Stimulated activated CD4-positive, alpha-beta T cell treated with anti-CD3 and anti-CD28 coated beads, Interleukin-15, amount 100 ng/mL, for 48 hours (primary cell): ENCODE measurements around the gene FADS2.
"Not testable (repeated sequence)": the region's sequence is repeated elsewhere in the genome, so short reads cannot be mapped to it uniquely, and the experiment has no call there.

ENCODE experiments used
- DNase-seq, 2 donors: peaks; one replicate each; pipeline ENCODE4 v3.0.0-alpha.2; 2020; ENCODE audit warnings: low read depth in 2 of 2

Gene FADS2

DNA sequence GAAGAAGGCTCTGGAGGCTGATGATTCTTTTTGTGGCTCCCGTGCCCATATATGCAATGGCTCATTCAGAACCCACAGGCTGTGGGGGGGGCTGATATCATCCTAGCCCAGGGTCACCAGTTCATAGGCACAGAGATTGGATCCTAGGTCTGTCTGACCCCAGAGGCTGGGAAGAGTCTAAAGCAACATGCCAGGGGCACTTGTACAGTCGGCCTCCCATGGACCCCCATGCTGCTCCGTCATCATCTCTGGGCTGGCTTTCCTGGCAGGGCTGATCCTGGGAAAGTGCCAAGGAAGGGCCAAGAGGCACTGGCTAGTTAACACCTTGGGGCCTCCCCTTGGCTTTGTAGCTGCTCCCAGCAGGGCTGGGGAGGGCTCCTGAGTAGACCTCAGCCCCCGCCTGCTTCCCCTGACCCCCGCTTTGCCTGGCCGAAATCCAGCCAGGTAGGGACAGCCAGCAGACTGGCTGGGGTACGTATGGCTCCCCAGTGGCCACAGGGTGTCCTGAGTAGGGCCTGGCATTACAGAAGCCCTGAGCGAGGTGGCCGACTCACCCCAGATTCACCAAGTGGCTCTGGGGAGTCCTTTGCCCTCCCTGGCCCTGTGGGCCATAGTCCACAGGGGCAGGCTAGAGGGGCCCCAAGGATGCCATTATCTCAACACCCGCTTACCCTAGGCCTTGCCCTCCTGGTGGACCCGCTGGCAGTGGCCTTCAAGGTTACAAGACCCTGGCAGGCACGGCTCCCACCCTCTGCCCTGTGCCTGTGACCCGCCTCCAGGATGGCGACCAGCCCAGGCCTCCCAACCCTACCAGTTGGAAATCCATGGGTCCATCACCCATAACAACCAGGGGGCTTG lies 40.7 kb downstream of the FADS2 start:
- no peak for DNase-seq

GRCh38 chr11:61869429-61869707 lies 41.3 kb downstream of the FADS2 start:
- no peak for DNase-seq

- DNase-seq = no peak
Measured at GRCh38 chr11:61869708-61870451, 41.8 kb downstream of the FADS2 start.

GRCh38 chr11:61870541-61871031 lies 42.5 kb downstream of the FADS2 start:
- no peak for DNase-seq

DNA sequence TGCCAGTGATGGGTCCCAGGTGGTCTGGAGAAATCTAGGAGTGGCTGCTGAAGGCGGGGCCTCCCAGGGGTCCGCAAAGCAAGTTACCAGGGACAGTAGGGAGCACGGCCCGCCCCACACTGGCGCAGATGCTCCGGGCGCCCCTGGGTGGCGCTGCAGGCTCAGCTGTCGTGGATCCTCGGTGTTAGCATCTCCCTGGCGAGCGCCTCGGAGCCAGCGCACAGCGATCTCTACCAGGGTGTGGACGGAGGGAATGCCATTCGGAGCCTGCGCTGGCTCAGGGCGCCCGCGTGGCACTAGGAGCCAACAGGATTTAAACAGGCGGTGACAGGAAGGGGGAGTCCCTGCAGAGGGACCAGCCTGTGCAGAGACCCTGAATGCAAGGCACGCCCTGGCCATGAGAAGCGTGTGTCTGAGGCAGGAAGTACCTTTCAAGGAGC lies 43.1 kb downstream of the FADS2 start:
- DNase-seq = peak; percentile 60 to 62

GRCh38 chr11:61872935-61873565 lies 45.0 kb downstream of the FADS2 start:
- DNase-seq = no peak

- DNase-seq = no peak
Measured at GRCh38 chr11:61873588-61874376, 45.7 kb downstream of the FADS2 start.

DNA sequence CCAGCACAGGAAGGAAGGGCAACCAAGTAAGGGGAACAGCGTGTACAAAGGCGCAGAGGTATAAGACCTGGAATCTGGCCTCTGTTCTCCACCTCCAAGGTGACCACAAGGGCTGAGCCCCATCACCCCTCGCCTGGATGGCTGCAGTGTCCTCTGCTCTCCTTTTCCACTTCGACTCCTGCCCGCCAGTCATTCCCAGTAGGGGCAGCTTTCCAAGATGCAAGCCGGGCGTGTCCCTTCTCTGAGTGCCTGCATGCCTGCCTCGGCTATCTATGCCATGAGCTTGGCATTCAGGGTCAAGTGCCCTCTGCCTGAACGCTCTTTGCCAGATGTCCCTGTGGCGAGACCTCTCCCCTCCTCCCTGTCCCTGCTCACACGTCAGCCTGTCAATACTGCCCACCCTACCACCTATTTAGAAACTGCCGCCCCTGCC lies 46.3 kb downstream of the FADS2 start:
- no peak for DNase-seq

DNA sequence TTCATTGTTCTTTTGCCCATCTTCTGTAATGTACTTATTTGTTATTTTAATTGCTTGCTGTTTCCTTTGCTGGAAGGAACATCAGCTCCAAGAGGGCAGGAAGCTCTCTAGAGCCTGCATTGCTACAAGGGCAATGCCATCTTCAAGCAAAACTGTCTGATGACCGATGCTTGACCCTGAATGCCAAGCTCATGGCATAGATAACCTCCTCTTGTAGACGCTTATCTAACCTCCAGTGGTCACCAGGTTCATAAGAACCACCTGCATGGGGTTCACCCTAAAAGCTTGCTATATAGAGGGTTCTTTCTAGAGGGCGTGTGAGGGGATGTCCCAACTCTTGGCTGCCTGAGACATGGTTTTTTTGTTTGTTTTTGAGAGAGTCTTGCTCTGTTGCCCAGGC lies 46.8 kb downstream of the FADS2 start:
- DNase-seq = no peak

- DNase-seq = no peak
Measured at GRCh38 chr11:61875698-61876097, 47.6 kb downstream of the FADS2 start.

- no peak for DNase-seq
Measured at GRCh38 chr11:61879152-61879551, 51.1 kb downstream of the FADS2 start.

DNA sequence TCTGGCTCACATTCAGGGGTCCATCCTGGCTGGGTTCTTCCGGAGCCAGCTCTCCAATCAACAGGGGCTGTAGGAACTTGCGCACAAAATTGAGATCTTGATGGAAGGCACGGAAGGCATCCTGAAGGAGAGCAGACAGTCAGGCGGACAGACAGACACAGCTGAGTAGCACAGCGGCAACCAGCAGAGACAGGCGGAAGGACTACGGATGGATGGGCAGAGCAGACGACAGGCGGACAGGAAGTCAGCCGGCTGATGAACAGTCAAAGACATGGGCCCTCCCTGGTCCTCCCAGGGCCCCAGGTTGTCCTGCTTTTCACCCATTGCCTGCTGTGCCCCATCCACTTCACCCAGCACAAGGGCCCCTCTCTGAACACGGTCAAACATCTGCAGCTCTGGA lies 51.9 kb downstream of the FADS2 start:
- DNase-seq = no peak

- no peak for DNase-seq
Measured at GRCh38 chr11:61880454-61880853, 52.4 kb downstream of the FADS2 start.

- DNase-seq = no peak
Measured at GRCh38 chr11:61881397-61881796, 53.3 kb downstream of the FADS2 start.

- DNase-seq = not testable (repeated sequence)
Measured at GRCh38 chr11:61882267-61882666, 54.2 kb downstream of the FADS2 start.

DNA sequence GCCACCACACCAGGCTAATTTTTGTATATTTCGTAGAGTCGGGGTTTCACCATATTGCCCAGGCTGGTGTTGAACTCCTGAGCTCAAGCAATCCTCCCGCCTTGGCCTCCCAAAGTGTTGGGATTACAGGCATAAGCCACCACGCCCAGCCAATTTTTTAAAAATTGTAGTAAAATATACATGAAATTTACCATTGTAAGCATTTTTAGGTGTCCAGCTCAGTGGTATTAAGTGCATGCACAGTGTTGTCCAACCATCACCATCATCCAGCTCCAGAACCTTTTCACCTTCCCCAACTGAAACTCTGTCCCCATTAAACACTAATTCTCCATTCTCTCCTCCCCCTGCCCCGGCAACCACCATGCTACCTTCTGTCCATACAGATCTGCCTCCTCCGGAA lies 54.8 kb downstream of the FADS2 start:
- no peak for DNase-seq

- DNase-seq = no peak
Measured at GRCh38 chr11:61883327-61883726, 55.2 kb downstream of the FADS2 start.

DNA sequence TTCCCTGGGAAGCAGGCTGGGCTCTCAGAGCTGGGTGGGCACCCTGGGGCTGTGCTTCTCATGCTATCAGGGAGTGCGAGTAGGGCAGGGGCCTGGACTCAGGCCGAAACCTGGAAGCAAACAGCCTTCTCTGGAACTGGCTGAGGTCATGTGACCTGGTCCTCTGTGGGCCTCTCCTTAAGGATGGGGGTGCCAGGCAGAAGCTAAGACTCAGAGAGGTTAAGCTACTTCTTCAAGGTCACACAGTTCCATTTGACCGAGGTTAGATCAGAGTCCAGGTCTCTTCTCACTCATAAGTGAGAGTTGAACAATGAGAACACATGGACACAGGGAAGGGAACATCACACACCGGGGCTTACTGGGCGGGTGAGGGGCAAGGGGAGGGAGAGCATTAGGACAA lies 55.8 kb downstream of the FADS2 start:
- no peak for DNase-seq

DNA sequence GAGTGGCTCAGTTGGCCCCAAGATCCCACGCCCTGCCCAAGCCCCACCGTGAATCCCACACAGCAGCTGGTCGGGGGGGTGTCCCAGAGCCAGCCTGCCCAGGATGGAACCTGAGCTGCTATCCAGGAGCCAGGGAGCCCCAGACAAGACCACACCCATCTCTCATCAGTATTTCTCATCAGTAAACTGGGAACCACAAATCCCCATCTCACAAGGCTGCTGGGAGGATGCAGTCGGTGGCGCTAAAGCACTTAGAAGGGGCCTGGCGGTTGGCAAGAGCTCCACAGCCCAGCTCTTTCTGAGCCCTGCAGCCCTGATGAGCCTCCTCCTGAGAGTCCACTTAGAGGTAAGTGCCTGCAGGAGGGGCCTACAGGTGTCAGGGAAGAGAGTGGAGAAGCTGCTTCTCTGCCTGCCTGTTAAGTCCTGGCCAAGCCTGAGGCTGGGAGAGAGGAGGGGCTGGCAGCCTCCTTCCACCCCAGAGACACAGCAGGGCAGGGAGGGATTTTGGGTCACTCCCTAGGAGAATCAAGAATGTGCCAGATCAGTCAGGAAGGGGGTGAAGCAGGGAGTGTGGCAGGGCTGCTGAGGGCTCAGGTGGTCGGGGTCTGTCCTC lies 57.2 kb downstream of the FADS2 start:
- no peak for DNase-seq

DNA sequence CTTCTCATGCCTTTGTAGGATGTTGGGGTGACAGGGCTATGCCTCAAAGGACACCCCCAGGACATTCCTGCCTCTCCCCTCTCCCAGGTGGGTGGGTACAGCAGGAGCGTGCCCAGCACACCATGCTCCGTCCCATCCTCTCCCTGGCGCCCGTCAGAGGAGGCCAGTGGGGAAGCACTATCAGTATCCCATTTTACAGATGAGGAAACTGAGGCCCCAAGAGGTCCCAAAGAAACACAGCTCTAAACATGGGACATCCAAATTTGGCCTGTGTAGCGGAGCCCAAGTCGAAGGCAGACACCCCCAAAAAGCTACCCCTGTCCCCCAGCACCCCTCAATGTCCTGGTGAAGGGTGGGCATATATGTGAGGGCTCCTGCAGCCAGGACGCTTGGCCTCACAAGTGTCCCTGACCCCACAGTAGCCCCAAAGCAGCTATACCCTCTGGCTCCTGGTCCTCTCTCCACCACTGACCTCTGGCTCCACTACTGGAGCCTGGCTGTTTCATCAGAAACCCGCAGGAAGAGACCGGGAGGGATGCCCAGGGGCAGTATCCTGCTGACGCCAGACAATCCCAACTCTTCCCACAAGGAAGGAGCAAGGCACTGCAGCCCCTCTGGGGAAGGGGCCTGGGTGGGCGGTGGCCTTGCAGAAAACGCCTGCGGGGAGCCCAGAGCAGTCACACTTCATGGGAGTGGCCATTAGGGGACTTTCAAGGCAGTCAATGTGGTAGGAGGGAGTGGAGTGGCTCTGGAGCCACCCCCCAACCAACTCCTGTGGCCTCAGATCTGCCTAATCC lies 57.9 kb downstream of the FADS2 start:
- no peak for DNase-seq

DNA sequence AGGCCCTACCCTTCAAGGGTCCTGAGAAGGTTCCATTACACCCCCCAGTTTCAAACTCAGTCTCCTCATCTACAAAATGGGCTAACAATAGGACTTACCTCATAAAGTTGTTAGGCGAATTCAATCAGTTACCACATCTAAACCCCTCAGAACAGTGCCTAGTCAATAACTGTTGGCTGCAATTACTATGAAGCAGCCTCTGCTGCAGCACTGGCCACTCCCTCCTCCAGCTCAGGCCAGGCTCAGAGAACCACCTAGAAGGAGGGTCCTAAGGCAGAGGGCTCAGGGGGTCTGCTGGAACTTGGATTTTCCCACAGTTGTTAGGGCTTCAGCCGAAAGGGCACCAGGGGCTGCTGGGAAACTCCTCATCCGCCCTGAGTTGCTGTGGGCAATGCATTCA lies 58.5 kb downstream of the FADS2 start:
- no peak for DNase-seq
